Camera-type eye (tissue), 1 donor: ENCODE results near the gene RAB40C. TPM values are rescaled to one million over a fixed set of nuclear protein-coding genes. Genes with fewer than 3 reads are reported as not detected.

Source experiments
- total RNA-seq: library from RNA; depleted of rRNA; stranded (reverse); fragments of >200 nt; gene quantifications from one replicate; pipeline ENCODE4 v1.2.3, GENCODE V29; 2014

Gene RAB40C
- 18.9 TPM for total RNA-seq

DNA sequence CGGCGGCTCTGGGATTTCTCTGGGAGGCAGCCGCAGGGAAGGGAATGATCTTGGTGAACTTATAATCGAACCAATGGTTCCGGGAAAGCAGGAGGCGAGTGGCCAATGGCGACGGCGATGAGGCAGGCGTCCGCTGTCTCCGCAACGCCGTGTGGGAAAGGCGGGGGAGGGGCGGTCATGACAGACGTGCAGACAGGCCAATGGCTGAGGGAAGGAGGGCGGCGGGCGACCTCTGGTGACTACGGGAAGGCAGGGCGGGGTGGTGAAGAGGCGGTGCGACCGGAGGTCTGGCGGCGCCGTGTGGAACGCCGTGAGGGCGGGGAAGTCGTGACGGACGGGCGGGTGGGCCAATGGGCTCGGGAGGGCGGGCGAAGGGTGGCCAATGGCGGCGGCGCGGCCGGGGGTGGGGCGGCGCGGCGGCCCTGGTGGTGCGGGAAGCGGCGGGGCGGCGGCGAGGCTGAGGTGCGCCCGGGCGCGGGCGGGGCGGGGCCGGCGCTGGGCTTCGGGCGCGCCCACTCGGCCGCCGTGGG, at the start of gene RAB40C:
Gene RAB40C (plus strand): TSS at position 409 of the 530 bp plus-strand sequence. CDS start 226 bp downstream, outside the sequence.

GRCh38 chr16:560204-560700, 29.6 kb upstream of the RAB40C start, which contains the start of gene PRR35:
TSS of gene PRR35 (plus strand) at chr16:560394. CDS start at chr16:563295, 2,901 bp downstream.

GRCh38 chr16:566475-567372, 23.1 kb upstream of the RAB40C start, which contains the start of gene NHLRC4:
TSS of gene NHLRC4 (plus strand) at chr16:567005. CDS start at chr16:568048, 1,043 bp downstream.

GRCh38 chr16:569445-570254, 20.2 kb upstream of the RAB40C start, which contains the start of gene PIGQ:
TSS of gene PIGQ (plus strand) at chr16:569968. CDS start at chr16:574075, 4,107 bp downstream.

DNA sequence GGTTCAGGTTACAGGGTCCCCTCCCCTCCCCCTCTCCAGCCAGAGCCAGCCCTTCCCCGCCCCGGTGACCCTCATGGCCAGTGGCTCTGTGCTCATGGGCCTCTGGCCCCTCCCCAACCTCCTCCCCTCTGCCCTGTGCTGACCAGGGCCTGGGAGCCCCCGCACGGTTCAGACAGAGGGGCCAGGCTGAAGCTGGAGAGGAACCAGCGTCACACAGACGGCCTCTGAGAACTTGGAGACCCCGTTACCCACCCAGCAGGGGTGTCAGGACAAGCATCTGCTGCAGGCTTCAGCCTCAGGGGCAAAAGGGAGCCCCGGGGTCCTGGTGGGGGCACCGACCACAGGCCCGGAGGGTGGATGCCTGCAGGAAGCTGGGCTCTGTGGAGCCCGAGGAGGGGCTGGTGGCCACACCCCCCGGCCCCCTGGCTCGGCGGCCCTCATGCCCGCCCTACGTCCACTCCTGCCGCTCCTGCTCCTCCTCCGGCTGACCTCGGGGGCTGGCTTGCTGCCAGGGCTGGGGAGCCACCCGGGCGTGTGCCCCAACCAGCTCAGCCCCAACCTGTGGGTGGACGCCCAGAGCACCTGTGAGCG, 41.0 kb downstream of the RAB40C start, which contains the start of gene WFIKKN1:
Gene WFIKKN1 (plus strand): TSS at position 171 of the 591 bp plus-strand sequence. CDS start 269 bp downstream, at position 440.

GRCh38 chr16:636206-637080, 46.6 kb downstream of the RAB40C start, which contains the start of gene METTL26:
TSS of gene METTL26 (minus strand) at chr16:636305. CDS start at chr16:636290, 15 bp downstream.

DNA sequence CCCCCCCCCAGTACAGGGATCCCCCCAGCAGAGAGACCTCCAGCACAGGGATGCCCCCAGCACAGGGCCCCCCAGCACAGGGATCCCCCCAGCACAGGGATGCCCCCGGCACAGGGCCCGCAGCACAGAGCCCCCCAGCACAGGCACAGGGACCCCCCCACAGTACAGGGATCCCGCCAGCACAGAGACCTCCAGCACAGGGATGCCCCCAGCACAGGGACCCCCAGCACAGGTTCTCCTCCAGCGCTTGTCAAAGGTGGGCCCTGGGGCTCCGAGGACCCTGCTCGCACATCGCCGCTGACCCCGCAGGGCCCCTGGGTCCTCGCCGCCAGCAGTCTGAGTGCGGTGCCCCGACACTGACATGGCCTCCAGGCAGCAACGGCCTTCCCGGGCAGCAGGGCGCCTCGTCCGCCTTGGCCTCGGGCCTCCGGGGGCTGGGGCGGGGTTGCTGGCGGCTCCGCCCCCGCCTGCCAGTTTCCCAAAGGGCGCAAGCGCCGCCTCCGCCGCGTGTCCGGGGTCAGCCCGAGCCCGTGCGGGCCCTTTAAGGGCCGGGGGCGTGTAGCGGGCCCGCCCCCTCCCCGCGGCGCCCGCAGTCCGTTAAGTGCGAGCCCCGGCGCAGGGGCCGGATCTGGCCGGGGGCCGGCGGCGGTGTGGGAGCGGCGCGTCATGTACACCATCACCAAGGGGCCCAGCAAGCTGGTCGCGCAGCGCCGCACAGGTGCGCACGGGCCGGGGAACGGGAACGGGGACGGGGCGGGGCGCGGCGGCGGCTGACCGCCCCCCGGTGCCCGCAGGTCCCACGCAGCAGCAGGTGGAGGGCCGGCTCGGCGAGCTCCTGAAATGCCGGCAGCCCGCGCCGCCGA, 51.7 kb downstream of the RAB40C start, which contains the start of gene MCRIP2:
Gene MCRIP2 (plus strand): TSS at position 503 of the 863 bp plus-strand sequence. CDS start 164 bp downstream, at position 667.

DNA sequence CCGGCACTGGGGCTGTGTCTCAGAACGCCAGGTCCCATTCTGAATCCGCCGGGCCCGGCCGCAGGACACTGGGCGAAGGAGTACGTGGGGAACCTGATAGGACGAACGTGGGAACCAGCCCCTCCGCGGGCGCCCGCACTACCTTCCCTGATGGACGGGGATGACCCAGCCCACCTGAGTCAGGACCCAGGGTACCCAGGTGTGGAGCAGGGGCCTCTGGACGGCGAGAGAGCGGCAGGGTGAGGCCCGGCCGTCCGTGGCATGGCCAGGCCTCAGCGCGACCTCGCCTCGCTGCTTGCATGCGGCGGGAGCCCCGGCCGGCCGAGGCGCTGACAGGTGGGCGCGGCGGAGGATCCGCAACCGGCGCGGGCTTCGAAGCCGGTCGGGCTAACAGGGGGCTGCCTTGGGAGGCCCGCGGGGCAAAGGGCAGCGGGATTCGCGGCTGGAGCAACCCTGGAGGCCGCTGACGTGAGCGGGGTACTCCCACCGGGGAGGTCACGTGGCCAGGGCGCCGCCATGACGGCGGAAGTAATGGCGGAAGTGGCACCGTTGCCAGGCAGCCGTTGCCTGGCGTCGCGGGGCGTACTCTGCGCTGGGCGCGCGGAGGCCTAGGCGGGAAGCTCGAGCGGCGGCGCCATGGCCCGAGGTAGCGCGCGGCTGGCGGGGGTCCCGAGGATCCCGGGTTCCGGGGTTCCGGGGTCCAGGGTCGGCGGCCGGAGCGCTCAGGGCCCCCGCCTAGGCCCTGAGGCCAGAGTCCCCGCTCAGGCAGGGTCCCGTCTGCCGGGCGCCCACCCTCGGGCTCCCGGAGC, 59.1 kb downstream of the RAB40C start, which contains the start of gene WDR90:
Gene WDR90 (plus strand): TSS at position 585 of the 809 bp plus-strand sequence. CDS start 52 bp downstream, at position 637.

DNA sequence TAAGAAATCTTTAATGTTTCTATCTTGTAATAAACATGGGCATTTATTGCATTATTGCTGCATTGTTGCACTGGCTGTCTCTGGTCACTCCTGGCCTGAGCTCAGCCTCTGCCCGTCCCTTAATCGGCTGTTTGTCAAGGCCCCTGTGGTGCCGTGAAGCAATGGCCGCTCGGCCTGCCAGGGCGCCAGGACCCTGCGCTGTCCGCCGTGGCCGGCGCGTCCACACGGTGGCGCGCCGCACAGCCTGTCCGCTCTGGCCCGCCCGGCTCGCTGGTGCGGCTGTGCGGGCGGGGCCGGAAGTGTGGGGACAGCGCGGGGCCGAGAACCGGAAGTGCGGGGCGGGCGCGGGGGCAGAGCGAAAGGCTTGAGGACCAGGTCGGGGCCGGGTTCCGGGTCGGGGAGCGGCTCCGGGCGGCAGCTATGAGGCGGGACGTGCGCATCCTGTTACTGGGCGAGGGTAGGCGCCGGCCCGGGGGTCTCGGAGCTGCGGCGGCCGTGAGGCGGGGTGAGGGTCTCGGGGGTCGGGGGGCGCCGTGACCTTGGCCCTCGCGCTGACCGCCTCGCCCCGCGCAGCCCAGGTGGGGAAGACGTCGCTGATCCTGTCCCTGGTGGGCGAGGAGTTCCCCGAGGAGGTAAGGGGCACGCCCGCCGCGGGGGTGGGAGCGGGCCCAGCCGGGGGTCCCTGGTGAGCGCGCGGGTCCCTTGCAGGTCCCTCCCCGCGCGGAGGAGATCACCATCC, 78.1 kb downstream of the RAB40C start, which contains the start of gene RHOT2:
Gene RHOT2 (plus strand): TSS at position 353 of the 739 bp plus-strand sequence. CDS start 68 bp downstream, at position 421.

DNA sequence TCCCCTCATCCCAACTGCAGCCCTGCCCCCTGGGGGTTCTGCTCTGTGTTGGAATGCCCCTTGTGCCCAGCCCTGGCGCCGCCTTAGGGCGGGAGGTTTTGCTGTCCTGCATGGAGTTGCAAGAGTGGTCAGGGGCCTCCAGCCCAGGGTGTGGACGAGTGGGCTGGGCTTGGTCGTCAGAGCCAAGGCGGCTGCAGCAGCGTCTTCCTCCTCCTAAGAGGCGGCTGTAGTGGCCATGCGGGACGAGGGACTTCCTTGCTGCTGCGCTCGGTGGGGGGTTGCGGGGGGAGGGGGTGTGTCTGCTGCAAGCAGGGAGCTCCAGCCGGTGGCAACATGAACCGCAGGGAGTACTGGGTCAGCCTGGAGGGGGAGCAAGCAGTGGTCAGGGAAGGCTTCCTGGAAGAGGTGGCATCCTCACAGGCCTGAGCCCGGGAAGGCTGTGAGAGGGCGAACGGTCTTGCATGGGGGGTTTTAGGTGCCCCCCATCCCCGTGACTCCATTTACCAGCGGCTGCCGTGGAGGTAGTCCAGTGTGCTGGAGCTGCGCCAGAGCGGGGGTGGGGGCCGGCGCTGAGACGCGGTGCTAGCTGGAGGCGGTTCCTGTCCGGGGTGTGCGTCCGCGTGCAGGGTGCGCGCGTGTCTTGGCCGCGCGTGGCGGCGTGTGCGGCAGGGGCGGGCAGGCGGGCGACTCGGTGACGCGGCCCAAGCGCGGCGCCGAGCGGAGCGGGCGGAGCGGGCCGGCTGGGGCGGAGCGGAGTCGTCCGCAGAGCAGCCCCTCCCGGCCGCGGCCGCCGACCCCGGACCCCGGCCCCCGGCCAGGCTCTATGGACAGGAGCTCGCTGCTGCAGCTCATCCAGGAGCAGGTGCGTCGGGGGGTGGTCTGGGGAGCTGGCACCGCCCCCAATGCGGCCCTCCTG, 85.4 kb downstream of the RAB40C start, which contains the start of gene RHBDL1:
Gene RHBDL1 (plus strand): TSS at position 704 of the 916 bp plus-strand sequence. CDS start 120 bp downstream, at position 824.

Other genes starting within 250 kb of the RAB40C start
- gene AXIN1, start 237.3 kb upstream of the RAB40C start, total RNA-seq = 20.4 TPM
- gene MRPL28, start 219.5 kb upstream of the RAB40C start, total RNA-seq = 44.0 TPM
- 14.2 TPM for gene PGAP6, start 208.1 kb upstream of the RAB40C start, total RNA-seq
- 30.3 TPM for gene NME4, start 192.9 kb upstream of the RAB40C start, total RNA-seq
- gene DECR2, start 188.2 kb upstream of the RAB40C start, total RNA-seq = 10.2 TPM
- gene RAB11FIP3, start 164.4 kb upstream of the RAB40C start, total RNA-seq = 37.7 TPM
- gene CAPN15, start 62.4 kb upstream of the RAB40C start, total RNA-seq = 31.0 TPM
- gene PRR35, start 29.7 kb upstream of the RAB40C start, total RNA-seq = 2.0 TPM
- 0.66 TPM for gene NHLRC4, start 23.1 kb upstream of the RAB40C start, total RNA-seq
- gene PIGQ, start 20.1 kb upstream of the RAB40C start, total RNA-seq = 36.3 TPM
- gene WFIKKN1, start 40.9 kb downstream of the RAB40C start, total RNA-seq = 0.71 TPM
- gene METTL26, start 46.2 kb downstream of the RAB40C start, total RNA-seq = 54.3 TPM
- gene MCRIP2, start 51.8 kb downstream of the RAB40C start, total RNA-seq = 8.7 TPM
- 33.2 TPM for gene WDR90, start 59.3 kb downstream of the RAB40C start, total RNA-seq
- gene RHOT2, start 78.1 kb downstream of the RAB40C start, total RNA-seq = 56.3 TPM
- gene RHBDL1, start 85.6 kb downstream of the RAB40C start, total RNA-seq = 4.3 TPM
- gene STUB1, start 90.3 kb downstream of the RAB40C start, total RNA-seq = 55.4 TPM
- gene JMJD8, start 94.3 kb downstream of the RAB40C start, total RNA-seq = 43.3 TPM
- gene WDR24, start 100.3 kb downstream of the RAB40C start, total RNA-seq = 8.1 TPM
- gene FBXL16, start 115.7 kb downstream of the RAB40C start, total RNA-seq = 5.8 TPM
- 41.1 TPM for gene METRN, start 125.1 kb downstream of the RAB40C start, total RNA-seq
- 25.7 TPM for gene ANTKMT, start 131.1 kb downstream of the RAB40C start, total RNA-seq
- gene CCDC78, start 136.4 kb downstream of the RAB40C start, total RNA-seq = 1.0 TPM
- gene HAGHL, start 137.0 kb downstream of the RAB40C start, total RNA-seq = 4.0 TPM
- gene CIAO3, start 150.9 kb downstream of the RAB40C start, total RNA-seq = 42.7 TPM
- 19.4 TPM for gene MSLN, start 170.7 kb downstream of the RAB40C start, total RNA-seq
- gene RPUSD1, start 198.3 kb downstream of the RAB40C start, total RNA-seq = 19.1 TPM
- 49.8 TPM for gene CHTF18, start 198.6 kb downstream of the RAB40C start, total RNA-seq
- gene GNG13, start 210.7 kb downstream of the RAB40C start, total RNA-seq = 3.8 TPM